HPDE6-E6E7 (cell line): ENCODE data around the gene APOLD1.
A peak's percentile ranks its signal among the peaks of the same experiment; 100 is the strongest.
"Not testable (repeated sequence)": the region's sequence is repeated elsewhere in the genome, so short reads cannot be mapped to it uniquely, and the experiment has no call there.

Experiments used
- DNase-seq: peaks from one replicate; pipeline ENCODE4 v3.0.0; 2011; ENCODE audit warnings: missing footprints; ENCODE audit errors: extremely low spot score

The APOLD1 gene

GRCh38 chr12:12784911-12785814 lies at the start of gene APOLD1:
TSS of gene APOLD1 (plus strand) at chr12:12785659. CDS start at chr12:12785692, 33 bp downstream.
- no peak for DNase-seq

- peak; percentile 59 for DNase-seq
These were observed 48.4 kb upstream of the APOLD1 start for GRCh38 chr12:12736759-12737676.

- not testable (repeated sequence) for DNase-seq
These were observed 47.3 kb upstream of the APOLD1 start for GRCh38 chr12:12738152-12738551.

GRCh38 chr12:12741660-12742059 lies 43.8 kb upstream of the APOLD1 start:
- no peak for DNase-seq

GRCh38 chr12:12744546-12745305 lies 40.7 kb upstream of the APOLD1 start:
- no peak for DNase-seq

GRCh38 chr12:12745576-12746211 lies 39.8 kb upstream of the APOLD1 start:
- DNase-seq: no peak

GRCh38 chr12:12747278-12747677 lies 38.2 kb upstream of the APOLD1 start:
- no peak for DNase-seq

GRCh38 chr12:12748044-12748443 lies 37.4 kb upstream of the APOLD1 start:
- DNase-seq: no peak

- DNase-seq: no peak
These were observed 36.0 kb upstream of the APOLD1 start for GRCh38 chr12:12749433-12749832.

GRCh38 chr12:12755923-12756322 lies 29.5 kb upstream of the APOLD1 start:
- DNase-seq: no peak

- no peak for DNase-seq
These were observed 28.3 kb upstream of the APOLD1 start for GRCh38 chr12:12757121-12757520.

GRCh38 chr12:12759234-12759915 lies 26.1 kb upstream of the APOLD1 start:
- DNase-seq: no peak

- no peak for DNase-seq
These were observed 20.6 kb upstream of the APOLD1 start for GRCh38 chr12:12764824-12765223.

GRCh38 chr12:12770262-12770661 lies 15.2 kb upstream of the APOLD1 start:
- DNase-seq: no peak

GRCh38 chr12:12774791-12775190 lies 10.7 kb upstream of the APOLD1 start:
- no peak for DNase-seq

- DNase-seq: no peak
These were observed 9.2 kb upstream of the APOLD1 start for GRCh38 chr12:12776261-12776660.

- DNase-seq: no peak
These were observed 8.4 kb upstream of the APOLD1 start for GRCh38 chr12:12777092-12777491.

- DNase-seq: no peak
These were observed 6.5 kb upstream of the APOLD1 start for GRCh38 chr12:12779007-12779406.

- DNase-seq: peak; percentile 60
These were observed 5.9 kb upstream of the APOLD1 start for GRCh38 chr12:12779529-12779928.

GRCh38 chr12:12784116-12784515 lies 1.3 kb upstream of the APOLD1 start:
- no peak for DNase-seq

GRCh38 chr12:12786351-12786705 lies 869 bp downstream of the APOLD1 start:
- no peak for DNase-seq
